Fibroblast of mammary gland (primary cell): ENCODE data around the gene NKD1.

Experiments used
- DNase-seq: peaks from one replicate; pipeline ENCODE4 v3.0.0-alpha.2; 2010; ENCODE audit warnings: low read depth
- H3K4me3 ChIP-seq: 2 replicates; pipeline ENCODE4 v1.5.1; 2011; ENCODE audit warnings: low read depth, mild to moderate bottlenecking, low read length, moderate library complexity; ENCODE audit not compliant: control insufficient read depth
- TF ChIP-seq, protein P1 (sequence below): conservative IDR thresholded peaks from 2 replicates; pipeline ENCODE4 v1.5.1; 2011; ENCODE audit warnings: low read depth, low read length, inconsistent platforms; ENCODE audit not compliant: control insufficient read depth, insufficient read depth

NKD1 gene

DNA sequence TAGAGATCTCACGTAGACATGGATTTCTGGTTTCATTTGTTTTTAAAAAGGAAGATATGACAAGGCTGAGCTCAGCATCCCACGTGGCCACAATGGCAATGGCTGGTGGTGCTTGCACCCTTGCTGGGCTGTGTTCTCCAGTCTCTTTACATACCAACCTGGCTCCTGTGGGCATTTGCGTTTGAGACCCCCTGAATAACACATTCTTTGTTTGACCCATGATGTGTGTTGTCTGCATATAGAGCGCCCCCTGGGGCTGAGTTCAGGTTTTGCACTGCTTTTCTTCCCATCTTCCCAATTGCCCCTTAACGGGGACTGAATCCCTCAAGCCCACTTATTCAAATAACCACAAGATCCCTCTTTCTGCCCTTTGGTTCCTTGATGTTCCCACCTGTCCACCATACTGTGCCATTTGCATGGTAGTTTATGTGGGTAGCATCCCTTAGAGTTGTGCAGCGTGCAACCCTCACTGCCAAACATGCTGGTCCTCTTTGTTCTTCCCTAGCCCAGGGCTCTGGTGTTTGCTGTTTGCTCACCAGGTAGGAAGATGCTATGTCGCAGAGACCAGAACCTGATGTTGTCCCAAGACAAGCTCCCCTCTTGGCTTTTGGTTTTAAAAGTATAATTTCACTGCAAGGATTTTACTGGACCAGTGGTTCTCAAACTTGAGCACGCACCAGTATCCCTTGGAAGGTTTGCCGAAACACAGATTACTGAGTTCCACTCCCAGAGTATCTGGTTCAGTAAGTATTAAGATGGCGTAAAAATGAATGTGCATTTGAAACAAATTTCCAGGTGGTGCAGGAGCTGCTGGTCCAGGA is 38.5 kb upstream of the NKD1 start:
- peak; percentile 13 for DNase-seq
- TF ChIP-seq, protein P1, sequence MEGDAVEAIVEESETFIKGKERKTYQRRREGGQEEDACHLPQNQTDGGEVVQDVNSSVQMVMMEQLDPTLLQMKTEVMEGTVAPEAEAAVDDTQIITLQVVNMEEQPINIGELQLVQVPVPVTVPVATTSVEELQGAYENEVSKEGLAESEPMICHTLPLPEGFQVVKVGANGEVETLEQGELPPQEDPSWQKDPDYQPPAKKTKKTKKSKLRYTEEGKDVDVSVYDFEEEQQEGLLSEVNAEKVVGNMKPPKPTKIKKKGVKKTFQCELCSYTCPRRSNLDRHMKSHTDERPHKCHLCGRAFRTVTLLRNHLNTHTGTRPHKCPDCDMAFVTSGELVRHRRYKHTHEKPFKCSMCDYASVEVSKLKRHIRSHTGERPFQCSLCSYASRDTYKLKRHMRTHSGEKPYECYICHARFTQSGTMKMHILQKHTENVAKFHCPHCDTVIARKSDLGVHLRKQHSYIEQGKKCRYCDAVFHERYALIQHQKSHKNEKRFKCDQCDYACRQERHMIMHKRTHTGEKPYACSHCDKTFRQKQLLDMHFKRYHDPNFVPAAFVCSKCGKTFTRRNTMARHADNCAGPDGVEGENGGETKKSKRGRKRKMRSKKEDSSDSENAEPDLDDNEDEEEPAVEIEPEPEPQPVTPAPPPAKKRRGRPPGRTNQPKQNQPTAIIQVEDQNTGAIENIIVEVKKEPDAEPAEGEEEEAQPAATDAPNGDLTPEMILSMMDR = peak; percentile 74
- no peak overlapping the region for H3K4me3 ChIP-seq

DNA sequence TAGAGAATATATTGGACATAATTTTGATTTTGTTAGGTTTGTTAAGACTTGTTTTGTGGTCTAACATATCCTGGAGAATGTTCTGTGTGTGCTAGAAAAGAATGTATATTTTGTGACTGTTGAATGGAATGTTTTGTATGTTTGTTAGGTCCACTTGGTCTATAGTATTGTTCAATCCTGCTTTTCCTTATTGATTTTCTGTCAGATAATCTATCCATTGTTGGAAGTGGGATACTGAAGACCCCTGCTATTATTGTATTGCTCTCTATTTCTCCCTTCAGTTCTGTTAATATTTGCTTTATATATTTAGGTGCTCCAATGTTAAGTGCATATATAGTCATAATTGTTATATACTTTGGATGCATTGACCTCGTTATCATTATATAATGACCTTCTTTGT is 33.0 kb upstream of the NKD1 start:
- no peak overlapping the region for H3K4me3 ChIP-seq
- DNase-seq = no peak
- TF ChIP-seq, protein P1 = no peak

DNA sequence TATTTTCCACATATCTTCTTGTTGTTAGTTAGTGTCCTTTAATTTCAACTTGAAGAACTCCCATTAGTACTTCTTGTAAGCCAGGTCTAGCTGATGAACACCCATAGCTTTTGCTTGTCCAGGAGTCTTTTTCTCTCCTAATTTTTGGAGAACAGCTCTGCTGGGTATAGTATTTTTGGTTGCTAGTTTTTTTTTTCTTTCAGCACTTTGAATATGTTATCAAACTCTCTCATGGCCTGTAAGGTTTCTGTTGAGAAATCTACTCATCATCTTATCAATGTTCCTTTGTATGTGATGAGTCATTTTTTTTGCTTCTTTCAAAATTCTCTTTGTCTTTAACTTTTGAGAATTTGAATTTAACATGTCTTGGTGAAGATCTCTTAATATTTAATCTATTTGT is 31.8 kb upstream of the NKD1 start:
- TF ChIP-seq, protein P1 = no peak
- H3K4me3 ChIP-seq = no peak overlapping the region
- DNase-seq = no peak

DNA sequence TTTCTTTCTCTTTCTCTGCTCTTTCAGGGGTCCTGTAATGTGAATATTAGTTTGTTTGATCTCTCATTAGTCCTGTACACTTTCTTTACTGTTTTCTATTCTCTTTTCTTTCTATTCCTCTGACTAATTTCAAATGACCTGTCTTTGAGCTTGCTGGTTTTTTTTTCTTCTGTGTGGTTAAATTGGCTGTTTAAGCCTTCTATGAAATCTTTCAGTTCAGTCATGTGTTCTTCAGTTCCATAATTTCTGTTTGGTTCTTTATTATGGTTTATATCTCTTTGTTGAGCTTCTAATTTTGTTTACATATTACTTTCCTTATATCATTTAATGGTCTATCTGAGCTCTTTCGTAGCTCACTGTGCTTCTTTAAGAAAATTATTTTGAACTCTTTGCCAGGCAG is 31.3 kb upstream of the NKD1 start:
- no peak overlapping the region for H3K4me3 ChIP-seq
- DNase-seq = no peak
- TF ChIP-seq, protein P1 = no peak

DNA sequence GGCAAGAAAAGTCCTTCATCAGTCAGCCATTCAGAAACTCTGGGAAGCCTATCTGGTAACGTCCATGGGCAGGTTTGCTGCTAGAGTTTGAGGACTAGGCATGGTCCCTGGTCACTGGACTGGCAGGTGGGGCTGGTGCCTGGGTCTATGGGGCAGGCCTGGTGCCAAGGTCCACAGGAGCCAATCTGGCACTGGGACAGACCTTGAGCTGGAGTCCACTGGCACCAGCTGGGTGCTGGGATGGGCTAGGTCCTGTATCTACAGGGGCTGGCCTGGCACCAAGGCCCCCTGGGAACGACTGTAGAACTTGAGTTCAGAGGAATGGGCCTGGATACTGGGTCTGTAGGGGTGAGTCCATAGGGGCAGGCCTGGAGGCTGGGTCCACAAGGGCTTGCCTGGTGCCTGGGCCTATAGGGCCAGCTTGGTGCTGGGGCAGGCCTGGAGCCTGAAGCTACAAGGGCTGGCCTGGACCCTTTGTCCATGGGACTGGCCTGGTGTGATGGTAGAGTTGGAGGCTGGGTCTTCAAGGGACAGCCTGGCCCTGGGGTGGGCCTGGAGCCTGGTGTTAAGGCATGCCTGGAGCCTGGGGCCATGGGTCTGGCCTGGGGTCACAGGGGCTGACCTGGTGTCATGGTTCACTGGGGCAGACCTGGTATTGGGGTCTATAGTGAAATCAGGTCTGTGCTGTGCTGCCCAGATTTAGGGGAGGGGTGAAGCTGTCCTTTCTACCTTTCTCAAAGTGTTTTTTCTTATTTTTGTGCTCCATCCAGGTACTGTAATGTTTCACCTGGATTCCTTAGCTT is 30.5 kb upstream of the NKD1 start:
- no peak overlapping the region for H3K4me3 ChIP-seq
- TF ChIP-seq, protein P1 = no peak
- DNase-seq = no peak

DNA sequence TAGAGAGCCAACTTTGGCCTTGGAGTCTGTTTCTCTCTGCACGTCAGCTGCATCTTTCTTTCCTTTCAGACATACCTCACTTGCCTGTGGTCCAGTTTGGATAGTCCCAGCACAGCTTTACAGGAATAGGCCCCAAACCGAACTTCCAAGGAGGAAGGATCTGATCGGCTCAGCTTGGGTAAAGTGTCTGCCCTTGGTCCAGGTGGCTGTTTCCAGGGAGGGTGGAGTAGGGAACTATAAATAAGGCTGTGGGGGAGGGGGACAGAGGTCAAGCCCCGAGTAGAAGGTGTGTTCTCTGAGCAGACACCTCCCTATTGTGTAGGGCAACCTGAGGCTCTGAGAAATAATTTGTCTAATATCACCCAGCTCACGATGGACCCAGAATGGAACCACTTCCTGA is 29.2 kb upstream of the NKD1 start:
- no peak overlapping the region for H3K4me3 ChIP-seq
- TF ChIP-seq, protein P1 = no peak
- DNase-seq = no peak
